RPMI8226 (cell line): ENCODE data around the gene TIRAP.
A peak's percentile ranks its signal among the peaks of the same experiment; 100 is the strongest.
"Not testable (repeated sequence)": the region's sequence is repeated elsewhere in the genome, so short reads cannot be mapped to it uniquely, and the experiment has no call there.

Experiments
- DNase-seq: peaks from one replicate; pipeline ENCODE4 v3.0.0-alpha.2; 2015

The TIRAP gene

DNA sequence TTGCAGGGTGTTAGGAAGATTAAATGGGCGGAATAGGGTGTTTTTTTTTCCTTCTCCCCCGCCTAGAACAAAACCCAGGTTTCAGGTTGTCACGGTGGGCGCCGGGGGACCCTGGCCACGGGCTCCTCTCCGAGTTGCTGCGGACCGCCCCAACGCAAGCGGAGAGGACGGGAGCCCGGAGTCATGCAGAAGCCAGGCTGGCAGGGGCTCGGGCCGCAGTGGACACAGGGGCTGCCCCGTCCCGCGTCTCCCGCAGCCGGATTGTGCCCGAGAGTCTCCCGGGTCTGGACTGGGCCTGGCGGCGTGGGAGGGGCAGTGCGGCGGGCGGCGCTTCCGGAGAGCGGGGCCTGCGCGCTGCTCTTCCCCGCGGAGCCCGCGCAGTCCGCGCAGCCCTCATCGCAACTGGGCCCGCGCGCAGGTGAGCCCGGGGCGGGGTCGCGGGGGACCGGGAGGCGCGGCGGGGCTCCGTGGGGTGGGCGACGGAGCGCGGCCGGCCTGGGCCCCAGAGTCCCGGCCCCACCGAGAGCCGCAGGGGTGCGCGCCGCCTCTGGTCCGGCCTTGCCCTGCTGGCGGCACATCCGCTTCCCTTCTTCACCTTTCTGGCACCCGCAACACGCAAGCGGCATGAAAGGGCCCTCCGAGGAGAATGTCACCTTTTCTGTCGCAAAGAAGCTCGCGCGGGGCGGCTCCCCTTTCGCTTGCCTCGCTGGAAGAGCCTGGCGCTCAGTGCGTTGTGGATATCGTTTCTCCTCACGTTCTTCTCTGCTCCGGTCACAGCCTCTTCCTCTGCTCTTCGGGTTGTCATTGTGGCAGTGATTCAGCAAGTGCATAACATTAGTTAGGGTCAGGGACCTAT is at the start of gene TIRAP:
Gene TIRAP (plus strand): TSS at position 358 of the 856 bp plus-strand sequence. CDS start 7,802 bp downstream, outside the sequence.
- peak; percentile 62 for DNase-seq

GRCh38 chr11:126233391-126233790 is 49.5 kb upstream of the TIRAP start:
- DNase-seq, result no peak

GRCh38 chr11:126246636-126247035 is 36.3 kb upstream of the TIRAP start:
- no peak for DNase-seq

DNA sequence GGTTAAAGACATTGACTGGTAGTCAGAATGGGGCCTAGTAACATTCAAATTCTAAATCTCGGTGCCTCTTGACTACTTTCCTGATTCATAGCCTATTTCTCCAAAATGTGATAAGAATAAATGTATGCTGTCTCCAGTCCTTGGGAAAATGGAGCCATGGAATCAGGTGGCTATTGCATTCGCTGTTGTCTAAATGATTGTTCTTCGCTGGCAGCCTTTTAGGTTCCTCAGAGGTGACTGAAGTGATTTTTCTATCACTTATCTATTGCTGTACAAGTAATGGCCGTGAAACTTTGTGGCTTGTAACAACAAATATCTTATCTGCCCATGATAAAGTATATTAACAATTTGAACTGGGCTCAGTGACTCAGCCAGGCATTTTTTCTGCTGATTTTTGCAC is 29.6 kb upstream of the TIRAP start:
- no peak for DNase-seq

DNA sequence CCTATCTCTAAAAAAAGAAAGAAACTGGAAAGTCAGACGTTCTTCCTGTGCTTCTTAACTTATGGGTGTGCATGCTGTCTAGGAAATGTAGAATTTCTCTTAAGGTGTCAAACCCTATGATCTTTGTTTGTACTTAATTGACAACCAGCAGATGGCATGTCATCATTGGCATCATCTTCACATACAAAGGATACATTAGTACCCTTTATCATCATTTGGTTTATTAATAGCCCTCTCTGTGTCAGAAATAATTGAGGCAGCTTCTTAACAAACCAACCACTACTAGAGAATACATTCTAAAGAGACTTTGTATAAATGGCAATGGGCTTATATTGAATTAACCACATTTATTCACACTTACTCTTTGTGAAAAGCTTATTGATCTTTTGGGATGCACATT is 28.1 kb upstream of the TIRAP start:
- no peak for DNase-seq

DNA sequence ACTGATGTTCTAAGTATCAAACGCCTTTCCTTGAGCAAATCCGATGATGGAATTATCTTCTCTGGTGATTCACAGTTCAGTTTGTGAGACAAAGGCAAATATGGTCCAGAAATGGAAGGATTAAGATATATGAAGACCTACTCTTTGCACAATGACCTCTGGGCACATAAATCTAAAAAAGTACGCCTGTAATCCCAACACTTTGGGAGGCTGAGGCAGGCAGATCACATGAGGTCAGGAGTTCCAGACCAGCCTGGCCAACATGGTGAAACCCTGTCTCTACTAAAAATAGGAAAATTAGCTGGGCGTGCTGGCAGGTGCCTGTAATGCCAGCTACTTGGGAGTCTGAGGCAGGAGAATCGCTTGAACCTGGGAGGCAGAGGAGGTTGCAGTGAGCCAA is 27.4 kb upstream of the TIRAP start:
- not testable (repeated sequence) for DNase-seq

GRCh38 chr11:126256216-126256615 is 26.7 kb upstream of the TIRAP start:
- DNase-seq, result no peak

DNA sequence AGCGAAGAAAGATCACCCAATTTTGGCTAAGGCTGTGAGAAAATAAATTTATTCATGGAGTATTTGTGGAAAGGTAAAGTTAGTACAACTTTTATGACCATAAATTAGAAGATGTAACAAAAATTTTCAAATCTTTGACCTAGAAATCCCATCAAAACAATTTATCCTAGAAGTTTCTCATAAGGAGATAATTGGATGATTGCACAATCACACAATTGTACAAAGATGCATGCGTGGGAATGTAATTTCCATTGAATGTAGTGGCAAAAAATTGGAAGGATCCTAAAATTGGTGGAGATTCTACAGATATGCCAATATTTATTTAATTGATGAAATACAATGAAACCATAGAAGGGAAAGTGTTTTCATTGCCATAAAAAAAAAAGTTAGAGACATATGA is 25.7 kb upstream of the TIRAP start:
- DNase-seq, result no peak

DNA sequence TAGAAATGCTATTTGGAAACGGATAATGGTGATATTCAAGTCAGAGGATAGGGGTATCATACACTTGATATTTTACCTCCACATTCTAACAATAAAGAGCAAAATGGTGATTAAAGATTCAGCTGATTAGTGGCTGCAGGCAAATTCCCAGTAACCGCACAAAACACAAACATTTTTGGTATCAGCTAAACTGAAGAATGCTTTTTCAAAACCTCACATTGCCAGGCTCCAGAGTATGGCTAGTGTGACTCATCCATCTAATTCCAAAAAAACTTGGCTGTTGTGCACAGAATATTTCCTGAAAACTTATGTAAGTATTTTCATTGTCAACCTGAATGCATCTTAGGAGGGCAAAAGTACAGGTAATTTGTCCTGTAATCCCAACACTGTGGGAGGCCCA is 25.1 kb upstream of the TIRAP start:
- DNase-seq, result no peak

- DNase-seq, result no peak
Observed at GRCh38 chr11:126262216-126262615, 20.7 kb upstream of the TIRAP start.

- no peak for DNase-seq
Observed at GRCh38 chr11:126263489-126263888, 19.4 kb upstream of the TIRAP start.

- no peak for DNase-seq
Observed at GRCh38 chr11:126265811-126266210, 17.1 kb upstream of the TIRAP start.

- DNase-seq, result no peak
Observed at GRCh38 chr11:126267650-126268049, 15.2 kb upstream of the TIRAP start.

DNA sequence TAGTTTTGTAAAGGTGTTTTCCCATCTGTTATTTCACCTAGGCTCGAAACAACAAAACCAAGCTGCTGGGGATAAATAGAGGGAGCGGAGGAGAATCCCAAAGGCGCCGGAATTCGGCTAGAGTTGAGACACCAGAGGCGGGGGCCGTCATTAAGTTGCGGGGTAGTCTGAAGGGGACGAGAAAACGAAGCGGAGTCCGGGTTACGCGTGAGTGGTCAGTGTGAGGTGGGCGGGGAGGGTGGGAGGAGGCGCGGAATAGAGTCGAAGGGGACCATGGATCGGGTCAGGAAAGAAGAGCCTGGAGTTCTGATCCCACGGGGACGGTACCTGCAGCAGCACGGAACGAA is 14.6 kb upstream of the TIRAP start:
- DNase-seq, result no peak

DNA sequence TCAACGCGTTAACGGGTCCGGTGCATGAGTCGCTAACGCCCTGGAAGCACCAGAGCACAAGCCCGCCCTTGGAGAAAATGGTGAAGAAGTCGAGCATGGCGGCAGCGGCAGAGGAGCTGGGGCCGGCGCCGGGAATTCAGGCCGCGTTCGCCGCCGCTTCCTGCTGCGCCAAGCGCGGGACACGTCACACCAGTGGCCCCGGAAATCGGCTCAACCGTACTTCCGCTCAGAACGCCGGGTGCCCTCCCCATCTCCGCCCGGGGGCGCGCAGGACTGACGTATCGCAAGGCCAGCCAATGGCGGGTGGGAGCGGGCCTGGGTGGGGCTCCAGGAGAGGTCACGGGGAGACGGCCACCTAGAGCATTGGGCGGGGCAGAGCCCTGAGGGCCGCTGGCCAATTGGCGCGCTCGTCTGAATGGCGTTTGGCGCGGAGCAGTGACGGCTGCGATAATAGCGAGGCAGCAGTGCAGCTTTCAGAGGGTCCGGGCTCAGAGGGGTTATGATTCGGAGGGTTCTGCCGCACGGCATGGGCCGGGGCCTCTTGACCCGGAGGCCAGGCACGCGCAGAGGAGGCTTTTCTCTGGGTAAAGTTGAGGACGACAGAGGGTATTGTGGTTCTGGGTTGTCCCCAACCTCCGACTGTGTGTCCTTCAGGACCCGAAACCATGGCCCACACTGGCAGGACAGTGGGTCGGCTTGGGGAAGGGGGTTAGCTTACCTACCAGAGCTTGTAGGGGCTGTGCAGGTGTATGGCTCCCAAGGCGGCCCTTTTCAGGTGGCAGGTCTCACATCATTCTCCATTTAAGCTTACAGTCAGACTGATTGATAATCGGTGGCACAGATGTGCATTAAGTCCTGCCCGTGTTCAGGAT is 13.9 kb upstream of the TIRAP start, which contains the start of the genes FOXRED1 and SRPRA:
Gene FOXRED1 (plus strand): TSS at position 447 of the 872 bp plus-strand sequence. CDS start 53 bp downstream, at position 500.
Gene SRPRA (minus strand): TSS at position 188 of the 872 bp plus-strand sequence. CDS start 91 bp downstream, at position 97.
- peak; percentile 97 for DNase-seq

GRCh38 chr11:126277322-126277721 is 5.6 kb upstream of the TIRAP start:
- no peak for DNase-seq

GRCh38 chr11:126277780-126278179 is 5.1 kb upstream of the TIRAP start:
- DNase-seq, result no peak

GRCh38 chr11:126279191-126279590 is 3.7 kb upstream of the TIRAP start:
- DNase-seq, result no peak

GRCh38 chr11:126280595-126280994 is 2.3 kb upstream of the TIRAP start:
- DNase-seq, result no peak

- no peak for DNase-seq
Observed at GRCh38 chr11:126281245-126281644, 1.6 kb upstream of the TIRAP start.

GRCh38 chr11:126281666-126282175 is 1.2 kb upstream of the TIRAP start:
- no peak for DNase-seq

DNA sequence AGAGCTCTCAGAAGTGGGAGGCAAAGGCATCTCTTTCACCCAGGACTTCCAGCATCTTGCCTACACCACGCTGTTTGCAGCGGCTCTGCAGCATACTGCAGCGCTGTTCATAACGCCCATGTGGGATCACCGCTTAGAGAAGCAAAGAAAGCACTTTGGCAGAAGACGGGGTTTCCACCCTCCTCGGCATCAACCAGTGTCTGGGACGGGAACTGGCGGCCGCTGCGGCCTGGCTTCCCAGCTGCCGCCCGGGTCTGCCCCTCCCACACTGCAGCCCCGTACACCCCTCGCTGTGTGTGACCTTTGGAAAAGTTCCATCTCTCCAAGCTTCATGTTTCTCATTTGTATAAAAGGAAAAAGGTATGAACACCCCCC is 545 bp upstream of the TIRAP start:
- DNase-seq, result peak; percentile 37

- DNase-seq, result peak; percentile 93
Observed at GRCh38 chr11:126284829-126285228, 1.9 kb downstream of the TIRAP start.

DNA sequence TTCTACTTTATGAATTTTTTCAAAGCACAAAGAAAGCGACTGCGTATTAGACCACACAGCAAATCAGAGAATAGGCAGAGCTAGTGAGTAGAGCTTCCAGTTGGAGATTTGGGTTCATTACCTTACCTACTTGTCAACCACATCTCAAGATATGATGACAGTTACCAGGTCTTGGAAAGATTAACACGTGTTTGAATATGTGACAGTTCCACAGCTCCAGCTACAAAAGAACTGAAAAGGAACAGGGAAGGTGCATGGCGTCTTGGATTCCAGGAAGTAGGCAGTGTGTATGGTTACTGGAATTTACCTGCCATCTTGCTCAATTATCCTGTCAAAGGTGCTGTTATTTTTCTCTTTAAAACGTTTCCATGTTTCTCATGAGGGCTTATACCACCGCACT is 5.3 kb downstream of the TIRAP start:
- DNase-seq, result no peak
